Thoracic aorta (tissue), 2 donors: ENCODE data around the gene DDX6. TPM values are rescaled to one million over a fixed set of nuclear protein-coding genes. Genes with fewer than 3 reads are reported as not detected.
A peak's percentile ranks its signal among the peaks of the same experiment; 100 is the strongest.
"Not testable (repeated sequence)": the region's sequence is repeated elsewhere in the genome, so short reads cannot be mapped to it uniquely, and the experiment has no call there.

ENCODE experiments used
- ATAC-seq: fragments of 150-250 bp; one replicate; pipeline ENCODE4 v1.8.0; 2017; ENCODE audit warnings: low read depth; ENCODE audit not compliant: insufficient number of reproducible peaks, low FRiP score
- DNase-seq: peaks from one replicate; pipeline ENCODE4 v3.0.0-alpha.2; 2020; ENCODE audit warnings: low spot score
- H3K27ac ChIP-seq, 2 donors: fragments of 200-600 bp; sonication (generic); 1 replicate in 1 of 2; 2 replicates in 1 of 2; pipeline ENCODE4 v1.5.1; 2016; ENCODE audit warnings: mild to moderate bottlenecking in 2 of 2, moderate library complexity in 2 of 2
- H3K27me3 ChIP-seq: fragments of 200-600 bp; sonication (generic); replicated peaks from 2 replicates; pipeline ENCODE4 v1.6.0; 2016; ENCODE audit warnings: mild to moderate bottlenecking; ENCODE audit not compliant: insufficient read depth
- H3K36me3 ChIP-seq: fragments of 200-600 bp; sonication (generic); one replicate; pipeline ENCODE4 v1.5.1; 2016
- H3K4me1 ChIP-seq, 2 donors: fragments of 200-600 bp; sonication (generic); 1 replicate in 1 of 2; 2 replicates in 1 of 2; pipeline versions ENCODE4 v1.5.1 to v1.6.0; 2016; ENCODE audit warnings: low read depth in 2 of 2, mild to moderate bottlenecking in 1 of 2; ENCODE audit not compliant: control insufficient read depth in 1 of 2
- H3K4me3 ChIP-seq: fragments of 200-600 bp; sonication (generic); 2 replicates; pipeline ENCODE4 v1.5.1; 2016; ENCODE audit warnings: mild to moderate bottlenecking
- H3K9me3 ChIP-seq: fragments of 200-600 bp; sonication (generic); 2 replicates; pipeline ENCODE4 v1.5.1; 2016
- CTCF ChIP-seq: fragments of 200-600 bp; sonication (generic); IDR thresholded peaks from one replicate; pipeline ENCODE4 v1.5.1; 2019; ENCODE audit warnings: antibody characterized with exemption
- total RNA-seq, 2 donors: library from RNA; depleted of rRNA; stranded (reverse); fragments of >200 nt; gene quantifications; one replicate each; pipeline versions ENCODE4 v1.1.0 to v1.2.3, GENCODE V29; 2016

The DDX6 gene
- total RNA-seq, 2 donors from 2014 or later, result 77.2 to 161 TPM

DNA sequence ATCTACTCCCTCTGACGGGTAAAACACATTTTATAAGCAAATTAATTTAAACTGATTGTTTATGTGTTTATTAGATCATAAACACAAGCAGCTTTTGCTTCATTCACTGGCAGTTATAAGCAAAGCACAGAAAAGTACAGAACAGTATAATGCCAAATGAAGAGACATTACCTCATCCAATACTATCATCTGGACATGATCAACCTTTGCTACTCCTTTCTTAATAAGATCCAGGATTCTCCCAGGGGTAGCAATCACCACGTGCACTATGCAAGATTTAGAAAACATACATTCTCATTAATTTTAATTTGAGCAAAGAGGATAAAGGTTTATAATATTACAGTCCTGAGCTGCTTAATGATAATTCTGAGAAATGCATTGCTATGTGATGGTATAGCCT lies 27.9 kb downstream of the DDX6 start:
- Histone ChIP-seq H3K27me3 (no peaks in the 10 kb centered on the region), H3K27ac (no peak overlapping the region), H3K4me1 (peaks cover 5 to 16% of the 10 kb centered on the region in 2 donors), H3K36me3 (peaks cover 48% of the 10 kb centered on the region), H3K9me3 (no peaks in the 10 kb centered on the region), H3K4me3 (no peak overlapping the region)
- ATAC-seq, result no peak
- DNase-seq, result no peak
- TF ChIP-seq CTCF, result no peak

GRCh38 chr11:118761981-118762380 lies 29.0 kb downstream of the DDX6 start:
- peaks cover 48% of the 10 kb centered on the region for H3K36me3 ChIP-seq
- H3K4me3 ChIP-seq, H3K9me3 ChIP-seq, ATAC-seq, H3K27me3 ChIP-seq, DNase-seq, H3K4me1 ChIP-seq, H3K27ac ChIP-seq: not testable (repeated sequence)

DNA sequence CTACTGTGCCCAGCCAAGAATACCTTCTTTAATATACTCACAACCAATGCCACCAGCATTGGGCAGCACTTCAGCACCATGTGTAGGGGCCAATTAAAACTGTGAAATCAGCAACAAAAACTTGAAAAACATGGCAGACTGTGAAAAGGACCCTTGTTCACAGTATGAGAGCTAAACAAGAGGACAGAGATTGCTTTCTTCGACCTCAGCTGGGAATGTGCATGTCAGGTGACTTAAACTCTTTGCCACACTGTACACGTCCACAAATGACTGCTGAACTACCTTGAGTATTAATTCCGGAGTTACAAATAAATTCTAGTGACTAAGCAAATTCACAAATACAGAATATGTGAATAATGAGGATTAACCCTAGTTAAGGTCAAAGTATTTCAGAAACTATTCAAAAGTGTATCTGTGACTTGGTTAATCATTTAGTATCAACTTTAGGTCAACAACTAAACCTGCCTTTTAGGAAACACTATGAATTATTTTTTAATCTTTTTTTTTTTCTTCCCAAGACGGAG lies 33.0 kb downstream of the DDX6 start:
- DNase-seq (no peak), ATAC-seq (no peak)
- no peak overlapping the region for H3K4me3 ChIP-seq
- no peaks in the 10 kb centered on the region for H3K9me3 ChIP-seq
- no peak for TF ChIP-seq CTCF
- peaks cover 65% of the 10 kb centered on the region for H3K36me3 ChIP-seq
- H3K27ac ChIP-seq, result no peak overlapping the region
- no peaks in the 10 kb centered on the region for H3K27me3 ChIP-seq
- no peaks in the 10 kb centered on the region for H3K4me1 ChIP-seq

DNA sequence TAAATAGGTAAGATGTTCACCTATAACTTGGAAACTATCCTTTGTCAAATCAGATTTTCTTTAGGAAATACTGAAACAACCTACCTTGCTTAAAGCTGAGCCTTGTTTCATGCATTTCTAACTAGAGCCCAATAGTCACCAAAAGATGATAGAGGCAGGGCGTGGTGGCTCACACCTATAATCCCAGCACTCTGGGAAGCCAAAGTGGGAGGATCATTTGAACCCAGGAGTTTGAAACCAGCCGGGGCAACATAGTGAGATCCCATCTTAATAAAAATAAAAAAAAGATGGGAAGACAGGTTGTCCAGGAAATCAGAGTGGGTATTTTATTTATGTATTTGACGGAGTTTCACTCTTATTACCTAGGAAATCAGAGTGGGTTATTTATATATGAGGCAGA lies 38.3 kb downstream of the DDX6 start:
- TF ChIP-seq CTCF, result no peak
- no peak overlapping the region for H3K27ac ChIP-seq
- no peak overlapping the region for H3K4me3 ChIP-seq
- no peaks in the 10 kb centered on the region for H3K27me3 ChIP-seq
- ATAC-seq (no peak), DNase-seq (no peak)
- H3K36me3 ChIP-seq, result peaks cover 48% of the 10 kb centered on the region
- peaks cover 7 to 26% of the 10 kb centered on the region in 2 donors for H3K4me1 ChIP-seq
- no peaks in the 10 kb centered on the region for H3K9me3 ChIP-seq

- no peak for TF ChIP-seq CTCF
- peaks cover 37% of the 10 kb centered on the region for H3K36me3 ChIP-seq
- ATAC-seq, result no peak
- DNase-seq, result no peak
- no peak overlapping the region for H3K4me3 ChIP-seq
- peak overlapping the region; percentile 27 to 56 for H3K27ac ChIP-seq
- no peaks in the 10 kb centered on the region for H3K27me3 ChIP-seq
- H3K4me1 ChIP-seq, result peaks cover 7 to 26% of the 10 kb centered on the region in 2 donors
- H3K9me3 ChIP-seq, result no peaks in the 10 kb centered on the region
Measured at GRCh38 chr11:118749429-118749828, 41.5 kb downstream of the DDX6 start.

DNA sequence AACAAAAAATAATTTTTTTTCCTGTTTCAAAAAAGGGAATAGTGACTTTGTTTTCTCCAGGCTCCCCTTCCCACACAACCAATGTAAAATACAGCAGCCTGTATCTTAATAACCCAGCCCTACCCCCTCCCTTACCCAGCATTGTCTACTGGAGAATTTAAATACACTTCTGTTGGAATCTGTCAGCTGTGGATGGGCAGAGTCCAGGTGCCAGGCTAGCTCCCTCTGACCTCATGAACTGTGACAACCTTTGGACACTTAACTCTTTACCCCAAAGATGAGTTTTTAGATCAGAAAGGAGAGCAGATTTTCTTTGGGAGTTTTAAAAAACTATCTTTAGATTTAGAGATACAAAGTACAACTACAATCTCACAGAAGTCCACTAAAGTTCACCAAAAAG lies 42.9 kb downstream of the DDX6 start:
- Histone ChIP-seq H3K27ac (peak overlapping the region in 1 of 2 donors; percentile 24), H3K9me3 (no peaks in the 10 kb centered on the region), H3K4me1 (peaks cover 7 to 26% of the 10 kb centered on the region in 2 donors), H3K4me3 (no peak overlapping the region), H3K27me3 (no peaks in the 10 kb centered on the region), H3K36me3 (peaks cover 23% of the 10 kb centered on the region)
- TF ChIP-seq CTCF, result no peak
- DNase-seq (no peak), ATAC-seq (no peak)
